Psoas muscle (tissue), 8 donors: ENCODE measurements around the gene FRY. TPM values are rescaled to one million over a fixed set of nuclear protein-coding genes. Genes with fewer than 3 reads are reported as not detected.
"Not testable (repeated sequence)": the region's sequence is repeated elsewhere in the genome, so short reads cannot be mapped to it uniquely, and the experiment has no call there.

Source experiments
- ATAC-seq, 4 donors: fragments of 200-7000 bp; cut with Tn5 transposase; one replicate each; pipeline ENCODE4 v1.9.1; 2020; ENCODE audit warnings: moderate library complexity in 3 of 4, mild to moderate bottlenecking in 2 of 4
- DNase-seq, 2 donors: peaks; one replicate each; pipeline ENCODE4 v3.0.0-alpha.2; 2020
- H3K27ac ChIP-seq: fragments of 200-600 bp; one replicate; pipeline ENCODE4 v1.8.0; 2022
- H3K27me3 ChIP-seq, 3 donors: fragments of 200-600 bp in 1 of 3; one replicate each; pipeline versions ENCODE4 v1.6.1 to v1.8.0; 2013 to 2022; ENCODE audit warnings: low read length in 2 of 3, mild to moderate bottlenecking in 2 of 3, moderate library complexity in 1 of 3; ENCODE audit not compliant: insufficient read depth in 3 of 3
- H3K36me3 ChIP-seq, 2 donors: fragments of 200-600 bp in 1 of 2; one replicate each; pipeline versions ENCODE4 v1.6.1 to v1.8.0; 2013 to 2022; ENCODE audit warnings: low read depth in 1 of 2, mild to moderate bottlenecking in 1 of 2, moderate library complexity in 1 of 2; ENCODE audit not compliant: insufficient read depth in 1 of 2
- H3K4me1 ChIP-seq: fragments of 200-600 bp; one replicate; pipeline ENCODE4 v1.8.0; 2022
- H3K4me3 ChIP-seq: fragments of 200-600 bp; one replicate; pipeline ENCODE4 v1.8.0; 2022; ENCODE audit warnings: mild to moderate bottlenecking
- H3K9me3 ChIP-seq: fragments of 200-600 bp; one replicate; pipeline ENCODE4 v1.8.0; 2022
- WGBS, 3 donors: extraction: QIAGEN DNeasy Blood & Tissue Kit; methylation state at CpG; one replicate each; pipeline versions ENCODE4 v1.1.6 to v1.1.7; 2013; 5-methylcytosine and 5-hydroxymethylcytosine counted together
- intact Hi-C, 2 donors: fragments of 100-400 bp; cut with DNase I; formaldehyde crosslinking; loops; one replicate each; pipeline versions ENCODE4 v1.11.0 to v1.14.2; 2022
- long read RNA-seq, 2 donors: library from polyadenylated mRNA; unstranded; transcript quantifications; one replicate each; pipeline ENCODE4 v2.0.0, GENCODE V29; 2021
- polyA plus RNA-seq, 3 donors: library from polyadenylated mRNA; stranded (reverse); fragments of 200-250 nt; gene quantifications; one replicate each; pipeline ENCODE4 v1.2.3, GENCODE V29; 2013
- total RNA-seq, 4 donors: library from RNA; stranded (reverse); fragmentation: NEBNext Ultra II Directional in 2 of 4; extraction: Animal tissue kit (Norgen Biotek cat#: 25700) in 2 of 4; gene quantifications; one replicate each; pipeline versions ENCODE4 v1.2.1 to v1.2.4, GENCODE V29; 2021 to 2023
- TF ChIP-seq, protein P1 (sequence below): fragments of 200-600 bp; IDR thresholded peaks from one replicate; pipeline ENCODE4 v1.8.0; 2022; ENCODE audit warnings: antibody characterized with exemption
- donor health status: healthy with polysubstance abuse.
- donor health status: DM: no; HTN: no; CAD: no; lungs with moderate emphysema.
- donor health status: Bipolar disorder and iron deficiency.
- donor health status: healthy.
- donor health status: DM: yes; HTN: yes; CAD: no.
- donor health status: DM: no; HTN: no; CAD: no.
- donor health status: DM: no; HTN: no; CAD: no.
- donor health status: DM: yes; HTN: yes; CAD: no.

FRY gene
- total RNA-seq (10 to 100 TPM; 24.0 to 56.9 (median 36.7) TPM), polyA plus RNA-seq (10 to 100 TPM in 1 of 3 donors, 1 to 10 TPM in 2; 7.1 to 12.0 (median 9.1) TPM)
- long read RNA-seq, donor 1, partial matches to known transcripts, result 3 of 7 reads
- long read RNA-seq, donor 1, other reads (novel, unspliced or antisense), result 4 of 7 reads
- long read RNA-seq, donor 2, partial matches to known transcripts, result 6 of 10 reads
- long read RNA-seq, donor 2, other reads (novel, unspliced or antisense), result 4 of 10 reads

DNA sequence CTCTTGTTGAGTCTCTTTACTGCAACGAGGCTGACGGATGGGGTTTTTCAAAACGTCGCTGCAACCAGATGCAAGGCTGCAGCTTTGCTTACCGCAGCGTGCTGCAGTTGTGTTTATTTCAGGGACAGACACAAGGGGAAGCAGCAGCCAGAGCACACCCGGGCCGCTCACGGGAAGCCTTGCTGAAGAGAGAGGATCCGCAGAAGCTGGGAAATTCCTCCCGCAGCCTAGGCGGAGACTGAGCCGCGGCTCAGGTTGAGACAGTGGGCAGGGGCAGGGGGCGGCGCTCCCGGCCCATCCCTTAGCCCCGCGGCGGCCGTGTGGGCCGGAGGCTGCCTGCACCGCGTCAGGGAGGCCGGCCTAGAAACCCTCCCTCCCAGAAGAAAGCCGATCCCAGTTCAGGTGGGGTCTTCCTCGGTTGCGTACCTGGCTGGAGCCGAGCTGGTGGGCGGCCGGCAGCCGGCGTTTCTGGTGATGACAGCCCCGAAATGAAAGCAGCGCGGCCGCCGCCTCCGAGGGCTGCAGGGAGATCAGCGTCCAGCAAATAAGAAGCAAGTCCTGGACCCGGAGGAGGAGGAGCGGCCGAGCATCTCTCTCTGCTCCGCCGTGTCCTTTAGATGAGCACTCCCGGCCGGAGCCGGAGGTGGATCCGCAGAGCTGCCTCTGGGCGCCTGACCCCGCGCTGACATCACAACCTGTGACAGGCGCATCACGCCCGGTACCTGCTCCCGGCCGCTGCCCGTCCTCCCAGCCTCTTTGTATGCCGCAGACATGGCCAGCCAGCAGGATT is at the start of gene FRY:
Gene FRY, plus strand, starts transcription at position 750 of the 790 bp plus-strand sequence. Its CDS starts 22 bp downstream, at position 772.
- peak; percentile 73 to 88 (median 82) for ATAC-seq

GRCh38 chr13:31982124-31982523 is 49.5 kb upstream of the FRY start:
- Histone ChIP-seq H3K36me3 (no peaks in the 10 kb centered on the region), H3K4me1 (no peaks in the 10 kb centered on the region), H3K4me3 (no peak overlapping the region), H3K27me3 (no peaks in the 10 kb centered on the region), H3K9me3 (no peaks in the 10 kb centered on the region), H3K27ac (no peak overlapping the region)
- no peak for DNase-seq
- peak in 3 of 4 donors; percentile 37 to 74 (median 47) for ATAC-seq
- intact Hi-C loops, result no loop called here
- 67 to 80% (median 78%) methylated on average over 2 of the region's 2 CpGs for WGBS, 3 donors
- TF ChIP-seq, protein P1, sequence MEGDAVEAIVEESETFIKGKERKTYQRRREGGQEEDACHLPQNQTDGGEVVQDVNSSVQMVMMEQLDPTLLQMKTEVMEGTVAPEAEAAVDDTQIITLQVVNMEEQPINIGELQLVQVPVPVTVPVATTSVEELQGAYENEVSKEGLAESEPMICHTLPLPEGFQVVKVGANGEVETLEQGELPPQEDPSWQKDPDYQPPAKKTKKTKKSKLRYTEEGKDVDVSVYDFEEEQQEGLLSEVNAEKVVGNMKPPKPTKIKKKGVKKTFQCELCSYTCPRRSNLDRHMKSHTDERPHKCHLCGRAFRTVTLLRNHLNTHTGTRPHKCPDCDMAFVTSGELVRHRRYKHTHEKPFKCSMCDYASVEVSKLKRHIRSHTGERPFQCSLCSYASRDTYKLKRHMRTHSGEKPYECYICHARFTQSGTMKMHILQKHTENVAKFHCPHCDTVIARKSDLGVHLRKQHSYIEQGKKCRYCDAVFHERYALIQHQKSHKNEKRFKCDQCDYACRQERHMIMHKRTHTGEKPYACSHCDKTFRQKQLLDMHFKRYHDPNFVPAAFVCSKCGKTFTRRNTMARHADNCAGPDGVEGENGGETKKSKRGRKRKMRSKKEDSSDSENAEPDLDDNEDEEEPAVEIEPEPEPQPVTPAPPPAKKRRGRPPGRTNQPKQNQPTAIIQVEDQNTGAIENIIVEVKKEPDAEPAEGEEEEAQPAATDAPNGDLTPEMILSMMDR, result no peak

More for the DNA sequence above, at the start of gene FRY:
- Histone ChIP-seq H3K4me1 (peaks cover 4% of the 10 kb centered on the region), H3K36me3 (no peaks in the 10 kb centered on the region), H3K4me3 (peak within 1 kb of the TSS; percentile 92), H3K27me3 (no peaks in the 10 kb centered on the region), H3K27ac (peak within 1 kb of the TSS; percentile 54), H3K9me3 (no peaks in the 10 kb centered on the region)
- TF ChIP-seq, protein P1, result peak; percentile 13
- DNase-seq, result peak; percentile 56 to 74
- WGBS, 3 donors, result 1% methylated on average over 51 to 59 of the region's 59 CpGs
- intact Hi-C loops, result no loop called here

GRCh38 chr13:31982540-31982939 is 49.0 kb upstream of the FRY start:
- ATAC-seq (peak; percentile 52 to 94 (median 84)), DNase-seq (peak; percentile 62 to 65)
- no peak overlapping the region for H3K27ac ChIP-seq
- H3K27me3 ChIP-seq, result no peaks in the 10 kb centered on the region
- H3K36me3 ChIP-seq, result no peaks in the 10 kb centered on the region
- WGBS, 3 donors, result 60 to 63% (median 61%) methylated on average over 5 of the region's 5 CpGs
- no peaks in the 10 kb centered on the region for H3K9me3 ChIP-seq
- no peak overlapping the region for H3K4me3 ChIP-seq
- TF ChIP-seq, protein P1, result no peak
- intact Hi-C loops, result no loop called here
- H3K4me1 ChIP-seq, result no peaks in the 10 kb centered on the region

GRCh38 chr13:31983696-31984095 is 47.9 kb upstream of the FRY start:
- H3K4me1 ChIP-seq, ATAC-seq, H3K27me3 ChIP-seq, DNase-seq, intact Hi-C loops, H3K36me3 ChIP-seq, H3K27ac ChIP-seq, H3K4me3 ChIP-seq, H3K9me3 ChIP-seq: not testable (repeated sequence)
- 93 to 96% (median 96%) methylated on average over 2 of the region's 2 CpGs for whole genome bisulfite sequencing, 3 donors

GRCh38 chr13:31984388-31984787 is 47.2 kb upstream of the FRY start:
- DNase-seq, intact Hi-C loops, ATAC-seq, H3K4me3 ChIP-seq, H3K4me1 ChIP-seq, H3K27me3 ChIP-seq, H3K27ac ChIP-seq, H3K9me3 ChIP-seq, H3K36me3 ChIP-seq: not testable (repeated sequence)
- 94 to 96% (median 96%) methylated on average over 4 of the region's 4 CpGs for WGBS, 3 donors
